HG03354 (cell line): ENCODE measurements around the gene MSL3B.
"Not testable (repeated sequence)": the region's sequence is repeated elsewhere in the genome, so short reads cannot be mapped to it uniquely, and the experiment has no call there.

Source experiments
- ATAC-seq: cut with Tn5 transposase; IDR thresholded peaks from one replicate; pipeline ENCODE4 v1.9.1; 2021; ENCODE audit warnings: mild to moderate bottlenecking; ENCODE audit not compliant: unreplicated experiment, poor library complexity, severe bottlenecking

MSL3B gene

GRCh38 chr2:233867993-233868532 is at the start of gene MSL3B:
TSS of gene MSL3B (minus strand) at chr2:233868386.
- ATAC-seq = peak; percentile 79

GRCh38 chr2:233917116-233917515 is 48.9 kb upstream of the MSL3B start, which contains the start of gene TRPM8:
TSS of gene TRPM8 (plus strand) at chr2:233917373. CDS start at chr2:233926538, 9,165 bp downstream.
- no peak for ATAC-seq

- ATAC-seq = no peak
These were observed 46.9 kb upstream of the MSL3B start for GRCh38 chr2:233915128-233915527.

GRCh38 chr2:233912691-233913423 is 44.7 kb upstream of the MSL3B start:
- ATAC-seq = no peak

- ATAC-seq = no peak
These were observed 39.4 kb upstream of the MSL3B start for GRCh38 chr2:233907627-233908026.

GRCh38 chr2:233905945-233906344 is 37.8 kb upstream of the MSL3B start:
- no peak for ATAC-seq

- no peak for ATAC-seq
These were observed 33.7 kb upstream of the MSL3B start for GRCh38 chr2:233901884-233902283.

GRCh38 chr2:233901367-233901766 is 33.2 kb upstream of the MSL3B start:
- no peak for ATAC-seq

GRCh38 chr2:233896253-233896652 is 28.1 kb upstream of the MSL3B start:
- ATAC-seq = not testable (repeated sequence)

GRCh38 chr2:233892793-233893192 is 24.6 kb upstream of the MSL3B start:
- ATAC-seq = no peak

GRCh38 chr2:233882353-233882752 is 14.2 kb upstream of the MSL3B start:
- ATAC-seq = no peak

- not testable (repeated sequence) for ATAC-seq
These were observed 3.9 kb upstream of the MSL3B start for GRCh38 chr2:233872125-233872524.

- ATAC-seq = no peak
These were observed 3.2 kb upstream of the MSL3B start for GRCh38 chr2:233871432-233871831.

GRCh38 chr2:233866479-233866878 is 1.7 kb downstream of the MSL3B start:
- ATAC-seq = no peak

GRCh38 chr2:233865838-233866237 is 2.3 kb downstream of the MSL3B start:
- peak; percentile 54 for ATAC-seq

GRCh38 chr2:233862261-233862768 is 5.9 kb downstream of the MSL3B start:
- no peak for ATAC-seq

GRCh38 chr2:233858331-233858730 is 9.9 kb downstream of the MSL3B start:
- ATAC-seq = no peak

GRCh38 chr2:233857511-233858141 is 10.6 kb downstream of the MSL3B start:
- peak; percentile 23 for ATAC-seq

- no peak for ATAC-seq
These were observed 12.0 kb downstream of the MSL3B start for GRCh38 chr2:233856184-233856583.

GRCh38 chr2:233855345-233855744 is 12.8 kb downstream of the MSL3B start:
- no peak for ATAC-seq
